GM19023 (cell line): Measurements from ENCODE around the gene FRMPD1.
"Not testable (repeated sequence)": the region's sequence is repeated elsewhere in the genome, so short reads cannot be mapped to it uniquely, and the experiment has no call there.

Source experiments
- ATAC-seq: cut with Tn5 transposase; IDR thresholded peaks from one replicate; pipeline ENCODE4 v1.9.1; 2021; ENCODE audit warnings: mild to moderate bottlenecking, moderate library complexity; ENCODE audit not compliant: unreplicated experiment

Gene FRMPD1

DNA sequence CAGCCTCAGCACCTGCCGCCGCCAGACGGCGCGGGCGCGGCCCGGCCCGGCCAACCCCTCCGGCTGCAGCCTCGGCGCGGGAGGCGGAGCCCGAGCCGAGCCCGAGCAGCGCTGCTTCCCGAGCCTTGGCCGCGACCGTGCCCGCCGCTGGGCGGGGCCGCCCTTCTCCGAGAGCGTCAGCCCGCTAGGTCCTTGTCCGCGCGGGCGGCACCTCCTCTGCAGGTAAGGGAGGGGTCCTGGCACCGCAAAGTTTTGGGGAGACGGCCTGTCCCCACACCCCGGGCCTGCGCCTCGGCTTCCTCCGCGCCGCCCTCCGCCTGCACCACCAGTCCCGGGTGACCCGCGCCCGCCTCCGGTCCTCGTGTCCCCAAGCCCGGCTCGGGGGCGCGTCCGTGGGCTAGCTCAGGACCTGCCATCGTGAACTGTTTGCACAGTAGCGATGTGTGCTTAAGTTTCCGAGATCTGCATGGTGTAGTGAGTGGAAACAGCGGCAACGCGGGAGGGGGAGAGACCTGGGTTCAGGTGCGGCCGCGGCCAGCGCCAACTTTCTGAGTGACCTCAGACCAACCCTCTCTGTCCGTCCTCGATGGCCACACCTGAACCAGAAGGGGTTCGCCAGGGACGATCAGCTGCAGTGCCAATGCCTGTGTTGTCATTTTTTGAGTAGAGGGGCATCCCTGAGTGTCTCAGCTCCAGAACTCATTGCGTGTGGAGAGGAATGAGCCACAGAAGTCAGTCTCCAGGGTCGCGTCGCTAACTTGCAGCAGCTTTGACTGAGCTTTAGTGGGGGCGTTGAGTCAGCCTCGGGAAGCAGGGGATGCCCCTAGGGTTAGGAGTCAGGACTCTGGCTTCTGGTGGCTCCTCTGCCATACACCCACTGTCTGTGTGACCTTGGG, at the start of gene FRMPD1:
Gene FRMPD1 (plus strand): TSS at position 82 of the 896 bp plus-strand sequence. CDS start 41,688 bp downstream, outside the sequence.
- peak; percentile 83 for ATAC-seq

- ATAC-seq = not testable (repeated sequence)
Observed at GRCh38 chr9:37602061-37602460, 48.7 kb upstream of the FRMPD1 start.

DNA sequence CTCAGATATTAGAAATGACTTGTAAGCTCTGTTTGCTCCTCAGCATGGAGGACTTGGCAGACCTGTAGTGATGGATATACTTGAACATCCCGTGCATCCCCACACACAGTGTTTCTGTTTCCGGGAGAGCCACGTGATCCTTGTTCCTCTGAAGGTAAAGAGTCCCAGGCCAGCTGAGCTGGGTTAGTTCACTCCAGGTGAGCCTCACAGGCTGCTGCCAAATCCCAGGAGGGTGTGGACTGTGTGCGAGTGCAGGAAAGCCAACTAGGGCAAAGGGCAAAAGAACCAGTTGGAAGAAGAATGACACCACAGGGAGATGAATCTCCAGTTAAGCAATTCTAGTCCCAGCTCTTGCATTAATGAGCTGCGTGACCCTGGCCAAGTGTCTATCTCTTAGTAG, 47.9 kb upstream of the FRMPD1 start:
- no peak for ATAC-seq

DNA sequence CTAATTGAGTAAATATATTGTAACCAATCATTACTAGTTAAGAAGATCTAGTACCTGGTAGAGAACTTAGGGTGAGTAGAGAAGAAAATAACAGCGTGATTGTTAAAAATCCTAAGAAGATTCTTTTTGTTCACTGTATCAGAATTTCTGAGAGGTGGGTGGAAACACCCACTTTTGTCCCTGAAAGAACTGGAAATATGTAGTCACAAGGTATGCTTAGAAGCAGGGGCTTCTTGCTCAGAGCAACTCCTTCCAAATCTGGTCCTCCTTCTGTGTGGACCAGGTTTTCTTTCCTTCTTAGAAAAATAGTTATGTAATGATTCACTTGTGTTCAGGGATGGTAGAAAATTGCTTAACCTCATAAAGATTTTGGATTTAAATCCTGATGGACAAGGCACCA, 46.5 kb upstream of the FRMPD1 start:
- no peak for ATAC-seq

DNA sequence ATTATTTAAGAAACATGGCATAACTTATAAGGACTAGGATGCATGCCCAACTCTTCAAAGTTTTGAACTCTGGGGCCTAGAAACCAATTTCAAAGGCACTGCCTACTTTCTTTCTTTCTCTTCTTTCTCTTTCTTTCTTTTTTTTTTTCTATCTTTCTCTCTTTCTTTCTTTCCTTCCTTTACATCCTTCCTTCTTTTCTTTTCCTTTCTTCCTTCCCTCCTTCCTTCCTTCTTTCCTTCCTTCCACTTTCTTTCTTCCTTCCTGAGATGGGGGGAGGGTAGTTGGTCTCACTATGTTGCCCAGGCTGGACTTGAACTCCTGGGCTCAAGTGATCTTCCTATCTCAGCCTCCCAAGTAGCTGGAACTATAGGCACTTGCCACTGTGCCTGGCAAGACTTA, 42.5 kb upstream of the FRMPD1 start:
- no peak for ATAC-seq

DNA sequence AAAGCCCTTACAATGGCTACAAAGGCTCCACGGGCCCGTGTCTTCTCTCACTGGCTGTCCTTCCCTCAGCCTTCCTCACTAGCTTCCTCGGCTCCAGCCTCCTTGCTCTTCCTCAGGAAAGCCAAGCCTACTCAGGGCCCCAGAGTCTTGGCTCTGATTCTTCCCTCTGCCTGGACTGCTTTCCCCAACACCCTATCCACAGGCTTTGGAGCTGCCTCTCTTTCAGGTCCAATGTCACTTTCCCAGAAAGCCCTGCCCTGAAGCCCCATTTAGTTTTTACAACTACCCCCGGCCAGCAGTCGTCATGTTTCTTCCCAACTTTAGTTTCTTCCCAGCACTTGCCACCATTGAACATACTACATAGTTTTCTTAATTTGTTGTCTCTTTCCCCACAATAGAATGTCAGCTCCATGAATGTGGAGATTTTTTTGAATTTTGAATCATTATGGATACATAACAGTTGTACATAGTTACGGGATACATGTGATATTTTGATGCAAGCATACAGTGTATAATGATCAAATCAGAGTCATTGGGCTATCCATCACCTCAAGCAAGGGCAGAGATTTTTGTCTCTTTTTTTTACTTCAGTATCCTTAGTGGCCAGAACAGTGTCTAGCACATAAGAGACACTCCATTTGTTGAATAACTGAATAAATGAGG, 40.9 kb upstream of the FRMPD1 start:
- ATAC-seq = no peak

- ATAC-seq = no peak
Observed at GRCh38 chr9:37611014-37611413, 39.7 kb upstream of the FRMPD1 start.

DNA sequence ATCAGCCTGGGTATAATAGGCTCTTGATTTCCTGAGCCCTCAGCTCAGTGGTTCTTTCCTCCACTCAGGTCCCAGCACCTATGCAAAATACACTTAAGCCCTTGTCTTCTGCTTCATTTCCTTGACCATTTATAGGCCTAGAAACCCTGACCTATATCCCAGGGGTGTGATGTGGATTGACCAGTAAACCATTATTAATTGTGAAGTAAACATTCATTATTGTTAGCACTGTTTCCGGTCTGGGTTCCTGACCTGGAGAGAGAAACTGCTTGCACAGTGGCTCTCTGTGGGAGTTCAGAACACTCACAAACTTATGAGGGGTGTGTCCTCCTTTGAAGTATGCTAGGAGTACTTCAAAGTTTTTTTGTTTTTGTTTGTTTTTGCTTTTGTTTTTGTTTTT, 38.8 kb upstream of the FRMPD1 start:
- ATAC-seq = no peak

DNA sequence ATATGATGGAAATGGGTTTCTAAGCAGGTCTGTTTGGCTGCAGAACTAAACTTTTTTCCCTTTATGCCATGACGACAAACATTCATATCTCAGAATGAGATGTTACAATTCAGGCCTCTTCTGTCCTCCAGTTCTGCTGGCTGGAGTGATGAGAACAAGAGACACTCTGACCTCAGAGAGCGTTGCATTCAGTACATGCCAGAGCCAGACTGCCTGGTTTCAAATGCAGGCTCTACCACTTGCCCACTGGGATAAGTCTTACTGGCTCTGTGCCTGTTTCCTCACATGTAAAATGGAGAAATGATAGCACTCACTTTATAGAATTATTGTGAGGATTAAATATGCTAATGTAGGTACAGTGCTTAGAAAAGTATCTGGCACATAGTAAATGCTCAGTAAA, 33.6 kb upstream of the FRMPD1 start:
- ATAC-seq = no peak

DNA sequence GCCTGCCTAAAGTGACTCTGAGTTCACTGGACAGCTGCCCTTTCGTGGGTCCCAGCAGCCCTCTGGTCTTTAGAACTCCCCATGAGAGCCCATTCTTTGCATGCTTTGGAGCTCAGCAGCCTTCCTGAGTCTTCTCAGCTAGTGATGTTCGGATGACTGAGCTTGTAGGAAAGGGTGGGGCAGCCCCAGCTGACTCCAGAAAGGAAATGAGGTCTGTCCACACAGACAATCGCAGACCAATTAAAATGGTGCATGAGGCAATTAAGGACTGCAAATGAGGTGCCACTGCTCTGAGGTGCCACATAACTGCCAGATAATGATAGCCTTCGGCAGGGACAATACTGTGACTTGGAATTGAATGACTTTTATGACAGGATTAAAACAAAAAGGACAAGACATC, 32.9 kb upstream of the FRMPD1 start:
- no peak for ATAC-seq

DNA sequence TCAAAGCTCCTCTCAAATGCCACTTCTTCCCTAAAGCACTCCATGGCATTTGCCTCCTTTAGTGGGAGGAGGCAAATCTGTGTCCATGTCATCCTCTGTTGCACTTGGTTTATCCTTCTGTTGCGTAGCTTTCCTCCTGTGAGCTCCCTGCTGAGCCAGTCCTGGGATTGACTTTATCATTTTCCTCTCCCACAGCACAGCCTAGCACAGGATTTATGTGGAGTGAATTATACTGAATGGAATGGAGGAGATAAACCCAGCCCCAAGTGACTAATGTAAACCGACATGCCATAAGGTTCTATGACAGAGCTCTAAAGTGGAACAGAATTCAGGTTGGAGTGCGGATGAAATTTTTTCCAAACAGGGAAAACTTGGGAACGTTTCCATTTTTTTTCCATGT, 31.9 kb upstream of the FRMPD1 start:
- ATAC-seq = no peak

- no peak for ATAC-seq
Observed at GRCh38 chr9:37619806-37620205, 30.9 kb upstream of the FRMPD1 start.

DNA sequence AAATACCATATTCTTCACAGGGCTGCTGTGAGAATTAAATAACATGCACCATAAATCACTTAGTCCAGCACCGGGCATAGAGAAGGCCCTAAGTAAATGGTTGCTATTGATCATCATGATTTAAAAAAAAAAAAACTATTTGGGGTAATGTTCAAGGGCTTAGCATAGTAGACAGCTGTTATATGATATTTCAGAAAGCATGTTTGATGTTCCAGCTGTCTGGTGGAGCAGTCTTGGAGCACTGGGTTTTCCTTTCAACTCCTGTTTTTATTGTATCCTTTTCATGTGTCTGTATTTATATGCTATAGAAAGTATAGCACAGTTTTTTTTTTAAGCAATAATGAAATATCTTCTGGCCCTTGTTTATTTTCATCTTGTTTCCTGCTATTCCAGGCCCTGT, 30.4 kb upstream of the FRMPD1 start:
- ATAC-seq = no peak

DNA sequence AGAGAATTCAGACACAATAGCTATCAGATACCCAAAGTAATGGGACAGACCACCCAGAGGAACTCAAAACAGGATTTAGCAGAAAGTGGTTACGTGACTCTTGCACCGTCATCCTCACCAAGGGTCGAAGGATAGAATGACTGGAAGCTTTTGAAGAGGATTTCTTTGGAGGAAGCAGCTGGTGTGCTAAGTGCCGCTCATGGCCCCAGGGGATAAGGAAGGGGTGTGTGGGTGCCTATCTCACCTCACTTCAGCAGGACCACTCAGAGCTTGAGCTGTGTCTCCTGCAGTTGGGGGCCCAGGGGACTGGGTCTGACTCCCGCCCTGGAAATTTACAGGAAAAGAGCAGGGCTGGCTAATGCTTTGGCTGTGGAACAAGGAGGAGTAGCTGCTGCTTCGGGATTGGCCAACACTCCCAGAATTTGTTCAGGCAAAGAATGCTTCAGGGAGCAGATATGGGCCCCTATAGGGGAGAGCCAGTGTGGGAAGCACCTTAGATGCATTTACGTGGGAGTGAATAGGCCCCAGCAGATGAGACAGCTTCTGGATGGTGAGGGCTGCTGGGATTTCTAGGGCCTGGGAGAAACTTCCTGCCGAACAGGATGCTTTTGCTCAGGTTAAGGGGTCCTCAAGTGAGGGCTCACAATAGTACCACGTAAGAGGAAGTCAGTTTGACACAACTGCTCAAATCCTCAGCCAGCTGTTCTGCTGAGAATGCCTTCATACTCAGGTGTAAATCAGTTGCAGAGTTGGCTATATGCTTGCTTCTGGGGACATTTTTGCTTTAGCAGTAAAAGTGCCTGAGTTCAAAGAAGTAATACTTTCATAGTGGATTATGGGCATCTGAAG, 29.3 kb upstream of the FRMPD1 start:
- ATAC-seq = no peak

- no peak for ATAC-seq
Observed at GRCh38 chr9:37622462-37622861, 28.3 kb upstream of the FRMPD1 start.

DNA sequence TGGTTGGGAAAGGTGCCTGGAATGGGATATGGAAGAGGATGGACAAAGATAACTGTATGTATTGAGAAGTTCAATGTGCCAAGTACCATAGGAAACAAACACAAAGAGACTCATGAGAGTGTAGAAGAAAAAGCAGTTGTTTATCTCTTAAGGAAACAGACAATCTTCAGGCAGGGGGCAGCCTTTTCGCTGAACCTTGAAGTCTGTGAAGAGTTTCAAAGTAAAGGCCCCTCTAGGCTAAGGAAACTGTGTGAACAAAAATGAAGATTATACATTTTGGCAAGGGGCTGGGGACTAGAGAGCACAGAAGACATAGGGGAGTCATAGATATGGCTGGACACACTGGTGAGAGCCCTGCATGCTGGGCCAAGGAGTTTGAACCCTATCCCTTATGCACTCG, 27.5 kb upstream of the FRMPD1 start:
- ATAC-seq = no peak

DNA sequence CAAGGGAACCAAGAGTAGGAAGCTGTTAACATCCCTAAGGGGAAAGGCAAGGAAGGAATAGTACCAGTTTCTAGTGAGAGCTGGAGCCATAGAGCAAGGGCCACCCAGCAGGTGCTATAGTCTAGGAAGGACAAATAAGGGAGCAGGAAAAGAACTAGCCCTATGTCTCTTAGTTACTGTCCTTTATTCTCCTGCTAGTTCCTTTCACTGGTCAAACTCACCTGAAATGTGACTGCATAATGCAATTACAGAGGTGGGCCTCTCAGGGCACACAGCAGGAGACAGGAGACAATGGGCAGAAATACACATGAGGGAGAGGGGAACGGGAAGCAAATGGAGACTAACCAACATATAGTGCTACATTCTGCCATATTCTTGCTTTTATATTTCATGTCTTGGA, 26.7 kb upstream of the FRMPD1 start:
- no peak for ATAC-seq

DNA sequence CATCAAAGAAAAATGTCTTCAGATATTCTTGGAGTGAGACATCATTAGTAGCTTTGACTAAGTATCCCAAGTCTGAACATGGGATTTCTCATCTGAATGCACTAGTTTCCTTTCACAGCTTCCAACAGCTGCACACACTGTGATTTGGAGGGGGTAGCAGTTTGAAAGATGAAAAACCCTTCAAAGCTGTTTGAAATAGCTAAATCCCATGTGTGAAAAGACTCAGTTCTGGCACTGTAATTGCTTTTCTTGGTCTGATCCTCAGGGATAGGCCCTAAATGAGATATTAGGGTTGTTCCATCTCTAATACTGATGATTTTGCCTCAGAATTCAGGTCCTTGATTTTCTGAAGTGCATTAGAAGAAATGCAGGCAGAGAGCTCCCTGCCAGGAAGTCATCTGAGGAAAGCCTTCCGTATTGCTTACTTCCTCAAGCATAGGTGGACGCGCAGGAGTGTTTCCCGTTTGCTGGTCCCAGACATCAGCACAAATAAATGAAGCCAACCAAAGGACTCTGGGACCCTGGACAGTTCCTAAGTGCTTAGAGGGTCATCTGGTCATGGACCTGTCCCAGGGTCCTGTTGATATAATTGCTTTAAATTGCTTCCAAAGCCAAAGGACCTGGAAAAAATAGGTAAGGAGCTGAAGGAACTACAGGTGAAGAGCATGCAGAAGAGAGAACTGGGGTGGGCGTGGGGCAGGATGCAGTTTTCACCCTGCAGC, 25.6 kb upstream of the FRMPD1 start:
- ATAC-seq = no peak

DNA sequence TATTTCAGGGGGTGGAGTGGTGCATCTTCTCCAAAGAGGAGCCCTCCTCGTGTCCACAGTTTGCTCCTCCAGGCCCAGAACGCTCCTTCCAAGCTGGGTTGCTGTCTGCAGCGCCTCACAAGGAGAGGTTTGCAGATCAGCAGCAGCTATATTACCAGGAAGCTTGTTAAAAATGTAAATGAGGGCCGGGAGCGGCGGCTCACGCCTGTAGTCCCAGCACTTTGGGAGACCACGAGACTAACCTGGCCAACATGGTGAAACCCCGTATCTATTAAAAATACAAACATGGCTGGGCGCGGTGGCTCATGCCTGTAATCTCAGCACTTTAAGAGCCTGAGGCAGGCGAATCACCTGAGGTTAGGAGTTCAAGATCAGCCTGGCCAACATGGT, 25.0 kb upstream of the FRMPD1 start:
- no peak for ATAC-seq

DNA sequence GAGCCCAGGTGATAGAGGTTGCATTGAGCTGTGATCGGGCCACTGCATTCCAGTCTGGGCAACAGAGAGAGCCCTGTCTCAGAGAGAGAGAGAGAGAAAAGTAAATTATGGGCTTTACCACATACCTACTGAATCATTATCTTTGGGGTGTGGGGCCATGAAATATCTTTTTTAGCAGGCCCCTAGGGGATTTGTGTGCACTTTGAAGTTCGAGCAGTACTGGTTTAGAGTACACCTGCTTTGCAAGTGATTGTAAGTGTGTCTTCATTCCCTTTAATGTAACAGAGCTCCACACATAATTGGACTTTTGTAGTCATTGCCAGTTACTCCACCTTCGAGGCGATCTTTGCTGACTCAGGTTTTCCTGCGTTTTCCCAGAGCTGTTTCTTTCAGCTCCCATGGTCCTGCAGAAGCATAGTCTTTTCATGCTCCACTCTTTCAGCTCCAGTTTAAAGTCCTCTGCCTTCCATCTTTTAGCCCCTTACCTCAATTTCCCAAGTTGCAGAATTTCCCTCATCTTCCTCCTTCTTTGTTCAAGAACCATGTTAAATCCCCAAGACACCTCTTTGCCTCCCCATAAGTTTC, 24.0 kb upstream of the FRMPD1 start:
- ATAC-seq = no peak
